ENCODE data around the gene EGLN3.

DNA sequence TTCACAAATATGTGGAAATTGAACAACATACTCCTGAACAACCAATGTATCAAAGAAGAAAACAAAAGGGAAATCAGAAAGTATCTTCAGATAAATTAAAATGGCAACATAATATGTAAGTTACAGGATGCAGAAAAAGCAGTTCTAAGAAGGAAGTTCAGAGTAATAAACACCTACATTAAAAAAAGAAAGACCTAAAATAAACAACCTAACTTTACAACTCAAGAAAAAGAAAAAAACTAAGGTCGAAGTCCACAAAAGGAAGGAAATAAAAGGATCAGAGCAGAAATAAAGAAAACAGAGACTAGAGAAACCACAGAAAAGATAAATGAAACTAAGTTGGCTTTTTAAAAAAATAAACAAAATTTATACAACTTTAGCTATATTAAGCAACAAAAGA, 59.2 kb downstream of the EGLN3 start:
- TF ChIP-seq, protein P1, sequence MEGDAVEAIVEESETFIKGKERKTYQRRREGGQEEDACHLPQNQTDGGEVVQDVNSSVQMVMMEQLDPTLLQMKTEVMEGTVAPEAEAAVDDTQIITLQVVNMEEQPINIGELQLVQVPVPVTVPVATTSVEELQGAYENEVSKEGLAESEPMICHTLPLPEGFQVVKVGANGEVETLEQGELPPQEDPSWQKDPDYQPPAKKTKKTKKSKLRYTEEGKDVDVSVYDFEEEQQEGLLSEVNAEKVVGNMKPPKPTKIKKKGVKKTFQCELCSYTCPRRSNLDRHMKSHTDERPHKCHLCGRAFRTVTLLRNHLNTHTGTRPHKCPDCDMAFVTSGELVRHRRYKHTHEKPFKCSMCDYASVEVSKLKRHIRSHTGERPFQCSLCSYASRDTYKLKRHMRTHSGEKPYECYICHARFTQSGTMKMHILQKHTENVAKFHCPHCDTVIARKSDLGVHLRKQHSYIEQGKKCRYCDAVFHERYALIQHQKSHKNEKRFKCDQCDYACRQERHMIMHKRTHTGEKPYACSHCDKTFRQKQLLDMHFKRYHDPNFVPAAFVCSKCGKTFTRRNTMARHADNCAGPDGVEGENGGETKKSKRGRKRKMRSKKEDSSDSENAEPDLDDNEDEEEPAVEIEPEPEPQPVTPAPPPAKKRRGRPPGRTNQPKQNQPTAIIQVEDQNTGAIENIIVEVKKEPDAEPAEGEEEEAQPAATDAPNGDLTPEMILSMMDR (IDR thresholded peaks at IDR 0.05; ENCODE audit: insufficient read depth, low read length, poor library complexity, severe bottlenecking): no peak
- TF ChIP-seq EZH2phosphoT487 (conservative IDR thresholded peaks at IDR 0.05; ENCODE audit: low read length): no peak

Data from SU-DHL-6 (cell line).